ENCODE results near the gene FPGS. TPM values are rescaled to one million over a fixed set of nuclear protein-coding genes. Genes with fewer than 3 reads are reported as not detected.
A peak's percentile ranks its signal among the peaks of the same experiment; 100 is the strongest.
"Not testable (repeated sequence)": the region's sequence is repeated elsewhere in the genome, so short reads cannot be mapped to it uniquely, and the experiment has no call there.

Gene FPGS, protein sequence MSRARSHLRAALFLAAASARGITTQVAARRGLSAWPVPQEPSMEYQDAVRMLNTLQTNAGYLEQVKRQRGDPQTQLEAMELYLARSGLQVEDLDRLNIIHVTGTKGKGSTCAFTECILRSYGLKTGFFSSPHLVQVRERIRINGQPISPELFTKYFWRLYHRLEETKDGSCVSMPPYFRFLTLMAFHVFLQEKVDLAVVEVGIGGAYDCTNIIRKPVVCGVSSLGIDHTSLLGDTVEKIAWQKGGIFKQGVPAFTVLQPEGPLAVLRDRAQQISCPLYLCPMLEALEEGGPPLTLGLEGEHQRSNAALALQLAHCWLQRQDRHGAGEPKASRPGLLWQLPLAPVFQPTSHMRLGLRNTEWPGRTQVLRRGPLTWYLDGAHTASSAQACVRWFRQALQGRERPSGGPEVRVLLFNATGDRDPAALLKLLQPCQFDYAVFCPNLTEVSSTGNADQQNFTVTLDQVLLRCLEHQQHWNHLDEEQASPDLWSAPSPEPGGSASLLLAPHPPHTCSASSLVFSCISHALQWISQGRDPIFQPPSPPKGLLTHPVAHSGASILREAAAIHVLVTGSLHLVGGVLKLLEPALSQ
- 52.2 TPM for total RNA-seq (ENCODE audit: insufficient read depth, low replicate concordance)

GRCh38 chr9:127802576-127803443 lies at the start of gene FPGS:
FPGS (plus strand) TSS chr9:127802882; CDS start chr9:127802925, 43 bp downstream.
- peak; percentile 92 for DNase-seq (ENCODE audit: low spot score)

GRCh38 chr9:127753148-127753547 lies 49.5 kb upstream of the FPGS start:
- DNase-seq (ENCODE audit: low spot score), result no peak

- no peak for DNase-seq (ENCODE audit: low spot score)
Observed at GRCh38 chr9:127753622-127754021, 49.1 kb upstream of the FPGS start.

DNA sequence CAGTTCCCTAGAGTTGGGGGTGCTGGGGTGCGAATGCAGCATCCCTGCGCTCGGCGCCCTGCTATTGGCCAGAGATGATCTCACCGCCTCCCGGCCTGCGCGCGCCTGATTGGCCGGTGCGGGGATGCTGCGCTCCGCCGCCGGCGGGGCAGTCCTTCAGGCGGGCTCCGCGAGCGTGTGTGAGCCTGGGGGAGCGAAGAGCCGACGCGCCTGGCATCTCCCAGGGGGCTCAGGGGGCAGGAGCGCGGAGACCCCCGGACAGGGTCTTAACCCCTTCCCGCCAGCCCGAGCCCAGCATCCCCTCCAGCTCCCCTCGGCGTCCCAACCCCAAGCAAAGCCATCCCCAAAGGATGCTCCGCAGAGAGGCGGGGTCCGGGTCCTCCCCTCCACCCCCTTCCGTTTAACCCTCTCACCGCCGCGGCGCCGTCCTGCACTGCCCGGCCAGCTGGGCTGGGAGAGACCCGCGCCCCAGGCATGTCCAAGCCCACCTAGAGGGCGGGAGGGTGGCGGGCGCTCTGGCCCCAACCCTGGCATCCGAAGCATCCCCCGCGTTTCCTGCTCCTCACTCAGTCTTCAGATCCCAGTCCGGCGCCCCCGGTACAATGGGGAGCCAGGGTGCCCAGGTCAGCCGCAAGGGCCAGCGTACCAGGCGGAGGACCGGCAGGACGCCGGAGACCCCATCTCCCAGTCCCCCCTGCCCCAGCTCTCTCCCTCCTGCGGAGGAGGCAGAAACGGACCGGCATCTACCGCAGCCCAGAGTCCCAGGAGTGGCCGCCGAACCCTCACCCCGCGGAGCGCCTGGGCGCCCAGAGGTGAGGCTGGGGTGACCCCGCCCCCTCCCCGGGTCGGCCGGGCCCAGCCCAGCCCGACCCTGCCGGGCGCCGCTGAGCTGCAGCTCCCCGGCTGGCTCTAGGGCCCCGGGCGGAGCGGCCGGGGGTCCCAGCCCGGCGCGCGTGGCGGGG lies 48.3 kb upstream of the FPGS start:
- DNase-seq (ENCODE audit: low spot score), result no peak

DNA sequence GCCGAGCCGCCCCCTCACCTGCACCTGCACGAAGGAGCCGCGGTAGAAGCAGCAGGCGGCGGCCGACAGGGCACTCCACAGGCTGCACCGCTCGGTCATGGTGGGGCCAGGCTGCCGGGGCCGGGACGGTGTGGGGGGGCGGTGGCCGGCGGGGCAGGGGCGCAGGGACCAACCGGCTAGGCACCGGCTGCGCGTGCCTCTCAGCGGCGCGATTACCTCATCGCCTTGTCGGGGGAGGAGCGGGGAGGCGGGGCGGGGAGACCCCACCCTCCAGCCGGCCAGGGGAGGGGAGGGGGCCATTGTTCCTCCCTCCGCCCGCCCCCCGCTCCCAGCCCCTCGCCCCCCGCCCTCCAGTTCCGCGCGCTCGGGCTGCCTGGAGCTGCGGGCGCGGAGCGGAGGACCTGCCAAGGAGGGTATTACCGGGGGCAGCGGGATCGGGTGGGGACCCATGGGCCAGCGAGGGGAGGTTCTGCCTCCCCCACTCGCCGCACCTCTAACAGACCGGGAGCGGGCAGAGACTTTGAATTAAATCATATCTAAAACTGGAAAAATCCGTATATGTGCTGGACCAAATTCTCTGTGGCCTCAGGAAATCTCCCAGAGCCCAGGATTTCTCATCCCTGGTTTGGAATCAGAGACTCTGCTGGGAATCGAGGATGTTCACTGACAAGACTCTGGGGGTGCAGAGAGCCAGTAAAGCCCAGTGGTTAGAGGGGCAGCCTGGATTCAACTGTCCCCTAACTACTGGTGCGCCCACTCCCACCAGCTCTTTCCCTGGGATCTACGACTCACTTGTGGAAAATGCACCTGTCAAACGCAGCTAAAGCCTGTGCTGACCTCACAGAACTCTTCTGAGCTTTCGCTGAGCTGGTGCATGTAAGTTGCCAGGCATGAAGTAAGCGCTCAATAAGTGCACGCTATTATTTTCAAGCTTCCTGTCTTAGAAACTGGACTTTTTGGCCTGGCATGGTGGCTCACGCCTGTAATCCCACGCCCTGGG lies 47.3 kb upstream of the FPGS start:
- DNase-seq (ENCODE audit: low spot score), result no peak

DNA sequence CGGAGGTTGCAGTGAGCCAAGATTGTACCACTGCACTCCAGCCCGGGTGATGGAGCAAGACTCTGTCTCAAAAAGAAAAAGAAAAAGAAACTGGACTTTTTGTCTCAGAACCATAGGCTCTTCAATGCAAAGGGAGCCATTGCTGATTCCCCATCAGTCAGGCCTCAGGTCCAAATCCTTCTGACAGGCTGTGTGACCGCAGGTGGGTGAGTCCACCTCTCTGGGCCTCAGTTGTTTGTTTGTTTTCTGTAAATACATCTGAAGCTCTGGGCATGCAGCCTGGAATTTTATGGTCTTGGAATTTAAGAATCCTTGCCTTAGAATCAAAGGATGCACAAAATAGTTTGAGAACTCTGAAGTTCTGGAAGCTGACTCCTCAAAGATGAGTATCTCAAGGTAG lies 46.4 kb upstream of the FPGS start:
- DNase-seq (ENCODE audit: low spot score), result no peak

GRCh38 chr9:127756776-127757175 lies 45.9 kb upstream of the FPGS start:
- DNase-seq (ENCODE audit: low spot score), result not testable (repeated sequence)

DNA sequence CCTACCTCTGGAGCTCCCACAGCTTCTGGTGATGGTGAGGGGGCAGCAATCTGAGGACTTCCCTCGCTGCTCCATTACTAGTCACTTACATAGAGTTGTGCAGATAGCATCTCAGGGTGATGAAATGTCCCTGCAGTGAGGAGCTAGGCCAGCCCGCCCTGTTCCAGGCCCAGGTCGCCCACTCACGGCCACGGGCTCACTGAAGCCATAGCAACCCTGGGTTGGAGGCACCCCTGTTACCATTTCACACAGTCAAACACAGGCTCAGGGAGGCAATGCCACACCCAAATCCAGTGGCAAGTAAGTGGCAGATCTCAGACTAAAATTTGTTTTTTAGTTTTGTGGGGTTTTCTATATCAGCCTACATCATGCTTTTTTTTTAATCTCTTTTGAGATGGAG lies 43.8 kb upstream of the FPGS start:
- no peak for DNase-seq (ENCODE audit: low spot score)

GRCh38 chr9:127761061-127761460 lies 41.6 kb upstream of the FPGS start:
- DNase-seq (ENCODE audit: low spot score), result no peak

- no peak for DNase-seq (ENCODE audit: low spot score)
Observed at GRCh38 chr9:127761491-127761956, 41.2 kb upstream of the FPGS start.

GRCh38 chr9:127762111-127762676 lies 40.5 kb upstream of the FPGS start:
- DNase-seq (ENCODE audit: low spot score), result no peak

GRCh38 chr9:127763918-127764384 lies 38.7 kb upstream of the FPGS start:
- no peak for DNase-seq (ENCODE audit: low spot score)

DNA sequence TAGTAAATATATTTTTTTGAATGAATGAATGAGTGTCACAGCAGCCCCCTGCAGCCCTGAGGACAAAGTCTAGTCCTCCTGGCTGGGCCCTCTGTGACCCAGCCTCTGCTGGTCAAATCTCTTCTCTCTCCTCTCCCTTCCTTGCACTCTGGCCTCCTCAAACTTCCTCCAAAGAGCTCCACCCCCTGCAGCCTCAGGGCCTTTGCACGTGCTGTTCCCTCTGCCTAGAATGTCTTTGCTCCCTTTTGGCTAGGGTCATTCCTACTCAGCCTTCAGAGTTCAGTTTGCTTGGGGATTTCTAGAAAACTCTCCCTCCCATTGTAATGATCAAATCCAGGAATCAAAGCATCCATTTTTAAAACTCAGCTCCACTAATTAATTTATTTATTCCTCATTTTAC lies 37.3 kb upstream of the FPGS start:
- DNase-seq (ENCODE audit: low spot score), result no peak

DNA sequence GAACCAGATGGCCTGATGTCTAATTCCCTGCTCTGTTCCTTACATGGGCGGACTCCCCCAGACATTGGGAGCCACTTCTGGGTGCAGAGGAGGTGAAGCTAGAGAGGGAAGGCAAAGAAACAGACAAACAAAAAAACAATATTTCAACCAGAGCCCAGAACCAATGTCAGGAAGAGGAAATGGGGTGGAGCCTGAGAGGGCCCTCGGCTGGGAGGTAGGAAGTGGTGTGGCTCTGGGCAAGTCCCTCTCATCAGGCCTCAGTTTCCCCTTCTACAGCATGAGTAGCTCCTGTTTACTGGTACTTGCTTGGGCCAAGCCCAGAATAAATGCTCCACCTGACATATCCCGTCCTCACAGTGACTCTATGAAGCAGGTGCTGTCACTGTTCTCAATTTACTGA lies 35.3 kb upstream of the FPGS start:
- no peak for DNase-seq (ENCODE audit: low spot score)

DNA sequence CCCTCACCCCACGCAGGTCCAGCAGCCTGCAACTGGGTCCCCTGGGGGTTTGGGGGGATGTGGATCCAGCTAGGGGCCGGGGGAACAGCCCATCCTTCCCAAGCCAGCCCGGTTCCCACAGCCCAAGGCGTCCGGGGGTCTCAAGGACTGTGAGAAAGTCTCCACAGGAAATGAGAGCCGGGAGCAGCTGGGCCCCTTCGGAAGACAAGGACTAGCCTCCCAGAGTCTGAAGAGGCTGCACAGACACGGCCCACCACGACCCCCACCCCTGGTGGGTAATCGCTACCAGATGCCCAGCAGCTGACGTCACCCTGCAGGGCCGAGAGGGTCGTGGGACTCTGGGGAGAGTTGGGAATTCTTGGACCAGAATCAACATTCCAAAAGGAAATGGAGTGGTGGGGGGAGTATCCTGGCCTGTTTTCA lies 34.8 kb upstream of the FPGS start:
- DNase-seq (ENCODE audit: low spot score), result peak; percentile 59

DNA sequence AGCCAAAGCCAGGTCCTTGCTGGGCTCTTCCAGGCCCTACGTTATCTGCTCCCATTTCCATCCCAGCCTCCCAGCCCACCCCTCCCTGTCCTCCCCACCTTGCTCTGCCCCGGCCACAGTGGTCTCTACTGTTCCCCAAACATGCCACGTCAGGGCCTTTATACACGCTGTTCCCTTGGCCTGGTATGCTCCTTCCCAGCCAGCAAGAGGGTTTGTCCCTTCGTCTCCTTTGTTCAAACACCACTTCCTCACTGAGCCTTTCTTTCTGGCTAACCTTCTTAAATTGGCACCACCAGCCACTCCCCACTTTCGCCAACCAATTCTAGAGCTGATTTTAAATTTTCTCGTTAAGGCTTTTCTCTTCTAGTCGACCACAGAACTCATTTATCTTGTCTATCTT lies 34.0 kb upstream of the FPGS start:
- no peak for DNase-seq (ENCODE audit: low spot score)

- no peak for DNase-seq (ENCODE audit: low spot score)
Observed at GRCh38 chr9:127769101-127769500, 33.6 kb upstream of the FPGS start.

DNA sequence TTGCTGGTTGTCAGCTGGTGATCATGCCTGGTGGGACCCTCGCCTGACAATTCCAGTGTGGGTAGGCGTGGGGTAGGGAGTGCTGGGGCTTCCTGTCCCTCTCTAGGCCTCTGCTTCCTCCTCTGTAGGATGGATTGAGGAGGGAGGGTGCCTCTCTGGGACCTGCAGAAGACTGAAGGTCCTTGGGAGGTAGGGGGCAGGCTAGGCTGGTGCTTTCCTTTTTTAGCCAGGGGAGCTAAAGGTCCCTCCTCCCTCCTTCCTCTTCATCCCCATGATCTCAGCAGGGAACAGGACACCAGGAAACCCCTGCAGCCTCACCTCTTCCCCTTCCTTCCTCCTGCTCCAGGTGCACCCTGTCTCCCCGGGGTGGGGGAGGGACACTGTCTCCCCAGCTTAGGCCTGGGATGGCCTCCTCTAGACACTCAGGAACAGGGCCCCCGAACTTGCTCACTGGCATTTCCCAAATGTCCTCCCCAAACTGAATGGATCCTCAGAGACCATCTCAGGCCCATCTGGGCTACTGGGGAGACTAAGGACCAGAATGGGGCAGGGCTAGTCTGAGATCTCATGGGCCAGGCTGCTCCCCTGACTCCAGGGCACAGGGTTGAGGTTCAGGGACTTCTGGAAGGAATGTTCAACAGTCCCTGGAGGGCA lies 32.6 kb upstream of the FPGS start:
- no peak for DNase-seq (ENCODE audit: low spot score)

- no peak for DNase-seq (ENCODE audit: low spot score)
Observed at GRCh38 chr9:127770583-127770904, 32.1 kb upstream of the FPGS start.
